H1 (cell line): Measurements from ENCODE around the gene DCTN5. TPM values are rescaled to one million over a fixed set of nuclear protein-coding genes. Genes with fewer than 3 reads are reported as not detected.
A peak's percentile ranks its signal among the peaks of the same experiment; 100 is the strongest.

ENCODE experiments used
- CTCF ChIA-PET: fragments of 300-600 bp; sonication (Branson Sonifier 250); formaldehyde crosslinking; loops from one replicate; lab custom pipeline; 2021; ENCODE audit not compliant: partially characterized antibody; lab: Charles Lee
- POLR2A ChIA-PET: fragments of 300-600 bp; sonication (Branson Sonifier 250); formaldehyde crosslinking; loops from one replicate; lab custom pipeline; 2021; ENCODE audit warnings: inconsistent platforms; ENCODE audit not compliant: partially characterized antibody; lab: Charles Lee
- DNase-seq, 2 experiments: peaks; one replicate each; pipeline versions ENCODE4 v3.0.0 to v3.0.0-alpha.2; 2010 to 2022; ENCODE audit warnings: low spot score in 2 of 2, low read depth in 1 of 2, mixed read lengths in 1 of 2
- FAIRE-seq: peaks from 2 replicates; lab custom pipeline; 2011; peaks lifted over from hg19 to GRCh38; lab: Jason Lieb, UNC
- H2AFZ ChIP-seq: 2 replicates; pipeline ENCODE4 v1.8.1; 2012; ENCODE audit warnings: low read length, inconsistent platforms
- H2AK5ac ChIP-seq: 2 replicates; pipeline ENCODE4 v1.6.1; 2013; ENCODE audit warnings: low read depth, low read length
- H2BK120ac ChIP-seq: replicated peaks from 2 replicates; pipeline ENCODE3; 2013; ENCODE audit warnings: low read depth, low read length, inconsistent platforms
- H2BK12ac ChIP-seq: 2 replicates; pipeline ENCODE4 v1.6.1; 2013; ENCODE audit warnings: low read depth, low read length
- H2BK15ac ChIP-seq: 2 replicates; pipeline ENCODE4 v1.6.1; 2013; ENCODE audit warnings: low read length
- H2BK20ac ChIP-seq: 2 replicates; pipeline ENCODE4 v1.6.1; 2013; ENCODE audit warnings: low read length
- H2BK5ac ChIP-seq: 2 replicates; pipeline ENCODE4 v1.6.1; 2013; ENCODE audit warnings: low read depth, low read length
- H3K14ac ChIP-seq: 2 replicates; pipeline ENCODE4 v1.6.1; 2013; ENCODE audit warnings: inconsistent platforms; ENCODE audit not compliant: insufficient read length
- H3K18ac ChIP-seq: 2 replicates; pipeline ENCODE4 v1.6.1; 2013; ENCODE audit warnings: low read length; ENCODE audit errors: extremely low read depth
- H3K23ac ChIP-seq: 2 replicates; pipeline ENCODE4 v1.6.1; 2013; ENCODE audit warnings: inconsistent platforms; ENCODE audit not compliant: insufficient read length
- H3K23me2 ChIP-seq: 2 replicates; pipeline ENCODE4 v1.6.1; 2013; ENCODE audit warnings: low read depth, low read length
- H3K27ac ChIP-seq: 2 replicates; pipeline ENCODE4 v1.6.1; 2011; ENCODE audit warnings: low read depth, low read length, inconsistent platforms
- H3K27me3 ChIP-seq, 4 experiments: replicated peaks in 1 of 4; 1 replicate in 1 of 4; 2 replicates in 3 of 4; pipeline versions ENCODE4 v1.6.1 to v1.8.1; 2011 to 2013; ENCODE audit warnings: low read length in 3 of 4, mild to moderate bottlenecking in 3 of 4, inconsistent platforms in 2 of 4, mixed read lengths in 2 of 4, moderate library complexity in 1 of 4; ENCODE audit not compliant: control insufficient read depth in 3 of 4, insufficient read depth in 3 of 4; ENCODE audit errors: extremely low read depth in 1 of 4
- H3K36me3 ChIP-seq, 4 experiments: 2 replicates each; pipeline versions ENCODE4 v1.6.1 to v1.8.1; 2011 to 2013; ENCODE audit warnings: mild to moderate bottlenecking in 4 of 4, low read length in 3 of 4, moderate library complexity in 2 of 4, control low read depth in 1 of 4, inconsistent platforms in 1 of 4; ENCODE audit not compliant: insufficient read depth in 4 of 4, control insufficient read depth in 2 of 4
- H3K4ac ChIP-seq: replicated peaks from 2 replicates; pipeline ENCODE3; 2013; ENCODE audit warnings: low read length, low read depth, mixed read lengths, inconsistent platforms; ENCODE audit not compliant: insufficient read length
- H3K4me1 ChIP-seq, 4 experiments: replicated peaks in 1 of 4; 1 replicate in 1 of 4; 2 replicates in 3 of 4; pipeline versions ENCODE4 v1.6.1 to v1.8.1; 2011 to 2013; ENCODE audit warnings: low read length in 3 of 4, inconsistent platforms in 2 of 4, mixed read lengths in 1 of 4; ENCODE audit not compliant: insufficient read depth in 4 of 4, control insufficient read depth in 3 of 4
- H3K4me2 ChIP-seq, 2 experiments: 2 replicates each; pipeline versions ENCODE4 v1.6.1 to v1.8.1; 2011 to 2013; ENCODE audit warnings: low read depth in 2 of 2, low read length in 2 of 2, control low read depth in 1 of 2, inconsistent platforms in 1 of 2, mild to moderate bottlenecking in 1 of 2; ENCODE audit not compliant: insufficient read depth in 1 of 2
- H3K4me3 ChIP-seq, 4 experiments: fragments of 200-600, 300-600 bp in 1 of 4; sonication (generic), shearing (Covaris generic), sonication (Bioruptor Twin) in 1 of 4; 2 replicates each; pipeline versions ENCODE4 v1.5.1 to v1.8.1; 2011 to 2016; ENCODE audit warnings: low read length in 4 of 4, low read depth in 3 of 4, control low read depth in 2 of 4, inconsistent platforms in 2 of 4, mild to moderate bottlenecking in 2 of 4, mixed read lengths in 1 of 4, moderate library complexity in 1 of 4; ENCODE audit not compliant: insufficient read depth in 2 of 4; ENCODE audit errors: extremely low read depth in 1 of 4
- H3K56ac ChIP-seq: replicated peaks from 2 replicates; pipeline ENCODE3; 2013; ENCODE audit warnings: low read depth, mild to moderate bottlenecking, mixed read lengths, low read length, inconsistent platforms; ENCODE audit not compliant: insufficient read length
- H3K79me1 ChIP-seq: 2 replicates; pipeline ENCODE4 v1.6.1; 2013; ENCODE audit warnings: low read depth, low read length, control low read depth
- H3K79me2 ChIP-seq, 2 experiments: 2 replicates each; pipeline versions ENCODE4 v1.6.1 to v1.8.1; 2012 to 2013; ENCODE audit warnings: low read length in 2 of 2, mild to moderate bottlenecking in 2 of 2, inconsistent platforms in 1 of 2; ENCODE audit not compliant: insufficient read depth in 2 of 2, control insufficient read depth in 1 of 2
- H3K9ac ChIP-seq, 4 experiments: replicated peaks in 1 of 4; 1 replicate in 1 of 4; 2 replicates in 3 of 4; pipeline versions ENCODE4 v1.6.1 to v1.8.1; 2011 to 2013; ENCODE audit warnings: low read depth in 3 of 4, low read length in 3 of 4, control low read depth in 2 of 4, mild to moderate bottlenecking in 2 of 4, moderate library complexity in 2 of 4, inconsistent platforms in 1 of 4; ENCODE audit errors: extremely low read depth in 1 of 4
- H3K9me3 ChIP-seq, 2 experiments: 2 replicates each; pipeline versions ENCODE4 v1.6.1 to v1.8.1; 2012 to 2013; ENCODE audit warnings: mild to moderate bottlenecking in 2 of 2, moderate library complexity in 2 of 2, control low read depth in 1 of 2, inconsistent platforms in 1 of 2, low read depth in 1 of 2, low read length in 1 of 2, mixed read lengths in 1 of 2; ENCODE audit not compliant: insufficient read depth in 2 of 2
- H4K20me1 ChIP-seq, 2 experiments: replicated peaks in 1 of 2; 2 replicates each; pipeline versions ENCODE3 to v1.8.1; 2011 to 2013; ENCODE audit warnings: inconsistent platforms in 2 of 2, low read length in 2 of 2, mild to moderate bottlenecking in 1 of 2; ENCODE audit not compliant: insufficient read depth in 2 of 2, control insufficient read depth in 1 of 2
- H4K5ac ChIP-seq: 2 replicates; pipeline ENCODE4 v1.6.1; 2013; ENCODE audit warnings: low read length, low read depth, mixed read lengths, inconsistent platforms; ENCODE audit not compliant: insufficient read length
- H4K8ac ChIP-seq: 2 replicates; pipeline ENCODE4 v1.8.0; 2013; ENCODE audit warnings: mild to moderate bottlenecking, moderate library complexity, low read length, inconsistent platforms; ENCODE audit not compliant: insufficient read depth; ENCODE audit errors: extremely low read depth
- H4K91ac ChIP-seq: replicated peaks from 2 replicates; pipeline ENCODE3; 2013; ENCODE audit warnings: low read length, mixed read lengths, inconsistent platforms; ENCODE audit not compliant: insufficient read length
- GABPA ChIP-seq: IDR thresholded peaks from 2 replicates; pipeline ENCODE4 v1.6.1; 2011; ENCODE audit warnings: mild to moderate bottlenecking, low read length, moderate library complexity, borderline replicate concordance; ENCODE audit not compliant: insufficient read depth
- GTF2F1 ChIP-seq: IDR thresholded peaks from 2 replicates; pipeline ENCODE4 v1.6.1; 2012; ENCODE audit warnings: low read depth, low read length, improper control_type of control experiment, borderline replicate concordance
- PHF8 ChIP-seq: fragments of 200-600 bp; sonication (generic); conservative IDR thresholded peaks from 2 replicates; pipeline ENCODE4 v1.7.1; 2012; ENCODE audit warnings: low read depth, mild to moderate bottlenecking, inconsistent platforms, low read length, moderate library complexity
- RAD21 ChIP-seq, 2 experiments: IDR thresholded peaks in 1 of 2; conservative IDR thresholded peaks in 1 of 2; 2 replicates each; pipeline ENCODE4 v1.6.1; 2011; ENCODE audit warnings: low read depth in 2 of 2, low read length in 2 of 2, improper control_type of control experiment in 1 of 2, inconsistent platforms in 1 of 2, mild to moderate bottlenecking in 1 of 2, moderate library complexity in 1 of 2
- SIN3A ChIP-seq, 2 experiments: IDR thresholded peaks in 1 of 2; conservative IDR thresholded peaks in 1 of 2; 2 replicates each; pipeline ENCODE4 v1.6.1; 2011 to 2012; ENCODE audit warnings: low read length in 2 of 2, improper control_type of control experiment in 1 of 2, low read depth in 1 of 2, mild to moderate bottlenecking in 1 of 2
- SIX5 ChIP-seq: IDR thresholded peaks from 2 replicates; pipeline ENCODE4 v1.6.1; 2011; ENCODE audit warnings: mild to moderate bottlenecking, low read depth, low read length
- SP4 ChIP-seq: IDR thresholded peaks from 2 replicates; pipeline ENCODE4 v1.6.1; 2012; ENCODE audit warnings: low read length, inconsistent platforms
- TAF1 ChIP-seq: IDR thresholded peaks from 2 replicates; pipeline ENCODE4 v1.6.1; 2011; ENCODE audit warnings: mild to moderate bottlenecking, low read depth, low read length
- TEAD4 ChIP-seq: IDR thresholded peaks from 2 replicates; pipeline ENCODE4 v1.6.1; 2012; ENCODE audit warnings: low read depth, low read length, inconsistent platforms, mixed read lengths
- WGBS, 2 experiments: shearing (Covaris generic) in 1 of 2; methylation state at CpG; one replicate each; pipeline versions ENCODE4 v1.1.6 to v1.1.7; 2013 to 2015; ENCODE audit warnings: low lambda C conversion rate in 2 of 2, mixed read lengths in 2 of 2, inconsistent platforms in 1 of 2, low coverage in 1 of 2, missing lambda C conversion rate in 1 of 2; ENCODE audit not compliant: insufficient replicate concordance in 2 of 2, insufficient coverage in 1 of 2, insufficient read length in 1 of 2; ENCODE audit errors: extremely low coverage in 1 of 2, missing lambda C conversion rate in 1 of 2; 5-methylcytosine and 5-hydroxymethylcytosine counted together
- polyA plus RNA-seq, 7 experiments: library from polyadenylated mRNA; depleted of rRNA in 3 of 7; stranded (reverse) in 5 of 7; unstranded in 2 of 7; fragments of >200 nt in 5 of 7; fragments of 200-250 nt in 2 of 7; gene quantifications; 1 replicate in 5 of 7; 2 replicates in 1 of 7; 4 replicates in 1 of 7; pipeline versions ENCODE4 v1.2.1 to v1.2.3, GENCODE V29; 2011 to 2013; ENCODE audit warnings: missing spikeins in 2 of 7, mixed read lengths in 2 of 7
- total RNA-seq: library from RNA; stranded (reverse); fragmentation: NEBNext Ultra II Directional; extraction: Animal tissue kit (Norgen Biotek cat#: 25700); gene quantifications from 2 replicates; pipeline ENCODE4 v1.2.1, GENCODE V29; 2021

DCTN5 gene
- total and polyA plus RNA-seq, 2 of the 8 experiments (the other 6 are each of a cell fraction or from before 2014, with no cell fraction given) = 36.0 to 74.0 TPM

- DNase-seq (peak; percentile 33 to 47), FAIRE-seq (no peak)
- H3K4me1 ChIP-seq = peaks cover 2 to 9% (median 4%) of the 10 kb centered on the region in 4 experiments; a peak in 4 of 7 replicates
- H3K4me3 ChIP-seq = no peak overlapping the region
- H2AK5ac ChIP-seq = no peak overlapping the region
- H3K9ac ChIP-seq = no peak overlapping the region
- H2BK20ac ChIP-seq = no peak overlapping the region
- peaks cover 7 to 16% (median 12%) of the 10 kb centered on the region in 4 experiments; a peak in 7 of 8 replicates for H3K36me3 ChIP-seq
- no peak overlapping the region for H3K27ac ChIP-seq
- H3K9me3 ChIP-seq = no peaks in the 10 kb centered on the region
- 85% methylated on average over 11 of the region's 11 CpGs; no CpG with 5 or more reads in 1 of the 2 experiments for WGBS, 2 experiments
- ChIA-PET POLR2A (interaction anchor here (0.8 to 4.3 kb wide), 8 partner anchors 7 to 82 kb away, joined by 3 to 19 read pairs (median 4); partner anchors contain the start of genes EARS2 and UBFD1), CTCF (interaction anchor here (0.6 to 3.3 kb wide), 24 partner anchors 7 to 163 kb away, joined by 3 to 17 read pairs (median 4); partner anchors contain the start of genes EARS2 and UBFD1)
- peak overlapping the region; percentile 25 for H4K91ac ChIP-seq
- no peak overlapping the region for H2BK5ac ChIP-seq
- H3K4ac ChIP-seq = peak overlapping the region; percentile 76
- H2BK15ac ChIP-seq = no peak overlapping the region
- peak overlapping the region; percentile 72; the same call in 1 of the 2 replicates for H3K18ac ChIP-seq
- H4K8ac ChIP-seq = no peak overlapping the region
- H3K14ac ChIP-seq = no peak overlapping the region
- H3K56ac ChIP-seq = no peak overlapping the region
- peaks cover 0 to 2% of the 10 kb centered on the region in 2 experiments for H4K20me1 ChIP-seq
- H3K79me2 ChIP-seq = peaks cover 25 to 37% of the 10 kb centered on the region in 2 experiments
- H2BK12ac ChIP-seq = no peak overlapping the region; the same call in 1 of the 2 replicates
- H3K4me2 ChIP-seq = no peak overlapping the region
- H4K5ac ChIP-seq = peak overlapping the region; percentile 85
- H2AFZ ChIP-seq = no peak overlapping the region
- H2BK120ac ChIP-seq = no peak overlapping the region
- H3K79me1 ChIP-seq = peaks cover 8% of the 10 kb centered on the region
- peaks cover 6% of the 10 kb centered on the region for H3K23me2 ChIP-seq
- H3K23ac ChIP-seq = no peak overlapping the region
- H3K27me3 ChIP-seq = no peaks in the 10 kb centered on the region
- TF ChIP-seq SIX5 = no peak
- no peak for TF ChIP-seq GABPA
- TF ChIP-seq GTF2F1 = no peak
- TF ChIP-seq TEAD4 = no peak
- TF ChIP-seq SP4 = no peak
- TF ChIP-seq SIN3A (conservative IDR thresholded peaks at IDR 0.05 in 1 of 2, IDR thresholded peaks at IDR 0.05 in 1 of 2; ENCODE audit: low read depth in 1 of 2, low read length in 2 of 2) = peak in 1 of 2 experiments; percentile 69; a peak in 1 of 4 replicates
- peak in 1 of 2 experiments; percentile 26; a peak in 2 of 4 replicates for TF ChIP-seq RAD21 (IDR thresholded peaks at IDR 0.05 in 1 of 2, conservative IDR thresholded peaks at IDR 0.05 in 1 of 2; ENCODE audit: low read depth in 2 of 2, low read length in 2 of 2)
- TF ChIP-seq TAF1 = no peak
- no peak for TF ChIP-seq PHF8
Observed at GRCh38 chr16:23597003-23597756, 44.1 kb upstream of the DCTN5 start.
